ENCODE measurements around the gene TYW1B.
"Not testable (repeated sequence)": the region's sequence is repeated elsewhere in the genome, so short reads cannot be mapped to it uniquely, and the experiment has no call there.

GRCh38 chr7:72730384-72730783 is 97.6 kb downstream of the TYW1B start:
- TF ChIP-seq, protein P1, sequence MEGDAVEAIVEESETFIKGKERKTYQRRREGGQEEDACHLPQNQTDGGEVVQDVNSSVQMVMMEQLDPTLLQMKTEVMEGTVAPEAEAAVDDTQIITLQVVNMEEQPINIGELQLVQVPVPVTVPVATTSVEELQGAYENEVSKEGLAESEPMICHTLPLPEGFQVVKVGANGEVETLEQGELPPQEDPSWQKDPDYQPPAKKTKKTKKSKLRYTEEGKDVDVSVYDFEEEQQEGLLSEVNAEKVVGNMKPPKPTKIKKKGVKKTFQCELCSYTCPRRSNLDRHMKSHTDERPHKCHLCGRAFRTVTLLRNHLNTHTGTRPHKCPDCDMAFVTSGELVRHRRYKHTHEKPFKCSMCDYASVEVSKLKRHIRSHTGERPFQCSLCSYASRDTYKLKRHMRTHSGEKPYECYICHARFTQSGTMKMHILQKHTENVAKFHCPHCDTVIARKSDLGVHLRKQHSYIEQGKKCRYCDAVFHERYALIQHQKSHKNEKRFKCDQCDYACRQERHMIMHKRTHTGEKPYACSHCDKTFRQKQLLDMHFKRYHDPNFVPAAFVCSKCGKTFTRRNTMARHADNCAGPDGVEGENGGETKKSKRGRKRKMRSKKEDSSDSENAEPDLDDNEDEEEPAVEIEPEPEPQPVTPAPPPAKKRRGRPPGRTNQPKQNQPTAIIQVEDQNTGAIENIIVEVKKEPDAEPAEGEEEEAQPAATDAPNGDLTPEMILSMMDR (conservative IDR thresholded peaks at IDR 0.05; ENCODE audit: low read depth, low read length), result not testable (repeated sequence)
- not testable (repeated sequence) for TF ChIP-seq EZH2 (IDR thresholded peaks at IDR 0.05; ENCODE audit: borderline replicate concordance, low read depth, low read length, poor library complexity, severe bottlenecking)
